Upper lobe of right lung (tissue), 1 donor: ENCODE measurements around the gene AAR2. TPM values are rescaled to one million over a fixed set of nuclear protein-coding genes. Genes with fewer than 3 reads are reported as not detected.

Source experiments
- ATAC-seq: fragments of 200-7000 bp; cut with Tn5 transposase; one replicate; pipeline ENCODE4 v1.9.1; 2020; ENCODE audit warnings: mild to moderate bottlenecking, moderate library complexity
- DNase-seq: peaks from one replicate; pipeline ENCODE4 v3.0.0-alpha.2; 2020
- H3K27ac ChIP-seq: fragments of 200-600 bp; one replicate; pipeline ENCODE4 v1.8.0; 2022
- H3K27me3 ChIP-seq: fragments of 200-600 bp; one replicate; pipeline ENCODE4 v1.8.0; 2022; ENCODE audit warnings: mild to moderate bottlenecking
- H3K36me3 ChIP-seq: fragments of 200-600 bp; one replicate; pipeline ENCODE4 v1.8.0; 2022
- H3K4me1 ChIP-seq: fragments of 200-600 bp; one replicate; pipeline ENCODE4 v1.8.0; 2022
- H3K4me3 ChIP-seq: fragments of 200-600 bp; one replicate; pipeline ENCODE4 v1.8.0; 2022; ENCODE audit warnings: mild to moderate bottlenecking
- H3K9me3 ChIP-seq: fragments of 200-600 bp; one replicate; pipeline ENCODE4 v1.8.0; 2022
- CTCF ChIP-seq: fragments of 200-600 bp; IDR thresholded peaks from one replicate; pipeline ENCODE4 v1.8.0; 2022; ENCODE audit warnings: antibody characterized with exemption
- intact Hi-C: fragments of 100-400 bp; cut with DNase I; formaldehyde crosslinking; loops from one replicate; pipeline ENCODE4 v1.11.0; 2022
- total RNA-seq: library from RNA; stranded (reverse); fragmentation: NEBNext Ultra II Directional; extraction: Animal tissue kit (Norgen Biotek cat#: 25700); gene quantifications from one replicate; pipeline ENCODE4 v1.2.1, GENCODE V29; 2021
- donor health status: DM: no; HTN: yes; CAD: no; lungs with severe emphysema.

AAR2 gene
- total RNA-seq, 1 donor from 2014 or later: 24.4 TPM

- Histone ChIP-seq H3K4me3 (no peak overlapping the region), H3K27me3 (no peaks in the 10 kb centered on the region), H3K4me1 (peaks cover 5% of the 10 kb centered on the region), H3K9me3 (no peaks in the 10 kb centered on the region), H3K36me3 (peaks cover 32% of the 10 kb centered on the region), H3K27ac (no peak overlapping the region)
- ATAC-seq (no peak), DNase-seq (no peak)
- intact Hi-C loops: loop anchor here (10.0 kb wide), 1 partner anchor 239 kb away; no protein-coding TSS in a partner anchor
- TF ChIP-seq CTCF: no peak
These were observed 30.2 kb upstream of the AAR2 start for GRCh38 chr20:36206068-36206467.

GRCh38 chr20:36206641-36207040 is 29.6 kb upstream of the AAR2 start:
- intact Hi-C loops: loop anchor here (10.0 kb wide), 1 partner anchor 238 kb away; no protein-coding TSS in a partner anchor
- Histone ChIP-seq H3K27ac (no peak overlapping the region), H3K9me3 (no peaks in the 10 kb centered on the region), H3K4me3 (no peak overlapping the region), H3K36me3 (peaks cover 32% of the 10 kb centered on the region), H3K4me1 (peaks cover 5% of the 10 kb centered on the region), H3K27me3 (no peaks in the 10 kb centered on the region)
- no peak for ATAC-seq
- no peak for TF ChIP-seq CTCF
- no peak for DNase-seq

GRCh38 chr20:36207602-36208001 is 28.7 kb upstream of the AAR2 start:
- TF ChIP-seq CTCF: no peak
- H3K4me1 ChIP-seq: peaks cover 5% of the 10 kb centered on the region
- H3K27ac ChIP-seq: no peak overlapping the region
- no peak for DNase-seq
- H3K27me3 ChIP-seq: no peaks in the 10 kb centered on the region
- ATAC-seq: no peak
- H3K4me3 ChIP-seq: no peak overlapping the region
- intact Hi-C loops: loop anchor here (10.0 kb wide), 1 partner anchor 237 kb away; no protein-coding TSS in a partner anchor
- H3K9me3 ChIP-seq: no peaks in the 10 kb centered on the region
- H3K36me3 ChIP-seq: peaks cover 32% of the 10 kb centered on the region

GRCh38 chr20:36208257-36208656 is 28.0 kb upstream of the AAR2 start:
- Histone ChIP-seq H3K4me1 (no peaks in the 10 kb centered on the region), H3K36me3 (peaks cover 33% of the 10 kb centered on the region), H3K27me3 (no peaks in the 10 kb centered on the region), H3K27ac (no peak overlapping the region), H3K4me3 (no peak overlapping the region), H3K9me3 (no peaks in the 10 kb centered on the region)
- DNase-seq (no peak), ATAC-seq (no peak)
- intact Hi-C loops: loop anchor here (10.0 kb wide), 1 partner anchor 237 kb away; no protein-coding TSS in a partner anchor
- TF ChIP-seq CTCF: no peak

- no peak for DNase-seq
- peaks cover 45% of the 10 kb centered on the region for H3K36me3 ChIP-seq
- H3K4me3 ChIP-seq: no peak overlapping the region
- no peaks in the 10 kb centered on the region for H3K9me3 ChIP-seq
- intact Hi-C loops: no loop called here
- no peak overlapping the region for H3K27ac ChIP-seq
- H3K4me1 ChIP-seq: no peaks in the 10 kb centered on the region
- TF ChIP-seq CTCF: no peak
- no peaks in the 10 kb centered on the region for H3K27me3 ChIP-seq
- ATAC-seq: no peak
These were observed 25.7 kb upstream of the AAR2 start for GRCh38 chr20:36210436-36211021.

- peaks cover 28% of the 10 kb centered on the region for H3K36me3 ChIP-seq
- no peaks in the 10 kb centered on the region for H3K9me3 ChIP-seq
- no peaks in the 10 kb centered on the region for H3K27me3 ChIP-seq
- intact Hi-C loops: no loop called here
- no peak overlapping the region for H3K27ac ChIP-seq
- no peak for TF ChIP-seq CTCF
- ATAC-seq (no peak), DNase-seq (no peak)
- H3K4me1 ChIP-seq: no peaks in the 10 kb centered on the region
- no peak overlapping the region for H3K4me3 ChIP-seq
These were observed 22.9 kb upstream of the AAR2 start for GRCh38 chr20:36213362-36213761.
